HepG2 (cell line): ENCODE results near the gene SRSF8. TPM values are rescaled to one million over a fixed set of nuclear protein-coding genes. Genes with fewer than 3 reads are reported as not detected.

Experiments
- ATAC-seq: fragments of 200-7000 bp; cut with Tn5 transposase; 3 replicates; pipeline ENCODE4 v1.9.1; 2020; ENCODE audit warnings: mild to moderate bottlenecking, moderate library complexity
- BruUV-seq: library from RNA; stranded (reverse); fragments of 400-500 nt; replicated peaks from 2 replicates; lab custom pipeline; 2021; lab: Mats Ljungman, UMichigan
- CTCF ChIA-PET: fragments of 300-600 bp; formaldehyde crosslinking; extraction: SDS; loops from one replicate; lab custom pipeline; 2021; ENCODE audit warnings: low total read pairs, inconsistent platforms, low intra/inter-chr PET ratio; lab: Yijun Ruan, JAX
- POLR2A ChIA-PET: fragments of 350-600 bp; sonication (Branson Sonifier 250); formaldehyde crosslinking; loops from one replicate; lab custom pipeline; 2020; ENCODE audit warnings: antibody characterized with exemption, inconsistent platforms; lab: Yijun Ruan, JAX
- DNase-seq: peaks from one replicate; pipeline ENCODE4 v3.0.0-alpha.2; 2015; ENCODE audit warnings: low spot score
- FAIRE-seq: peaks from 3 replicates; lab custom pipeline; 2011; peaks lifted over from hg19 to GRCh38; lab: Jason Lieb, UNC
- H2AFZ ChIP-seq: one replicate; pipeline ENCODE4 v1.6.1; 2011; ENCODE audit warnings: low read length, inconsistent platforms
- H3K27ac ChIP-seq: fragments of 300-600 bp; 3 replicates; pipeline ENCODE4 v1.8.0; 2011; ENCODE audit warnings: mixed run types, mild to moderate bottlenecking, mixed read lengths, low read length, inconsistent platforms; ENCODE audit not compliant: insufficient read depth; ENCODE audit errors: extremely low read length
- H3K27me3 ChIP-seq, 2 experiments: fragments of 200-600 bp in 1 of 2; 2 replicates in 1 of 2; 3 replicates in 1 of 2; pipeline versions ENCODE4 v1.6.0 to v1.8.0; 2011; ENCODE audit warnings: low read length in 2 of 2, mild to moderate bottlenecking in 2 of 2, moderate library complexity in 2 of 2, inconsistent platforms in 1 of 2; ENCODE audit not compliant: insufficient read depth in 2 of 2, control insufficient read depth in 1 of 2
- H3K36me3 ChIP-seq, 2 experiments: fragments of 200-600 bp in 1 of 2; replicated peaks in 1 of 2; 2 replicates in 1 of 2; 3 replicates in 1 of 2; pipeline versions ENCODE4 v1.5.1 to v1.8.0; 2011; ENCODE audit warnings: low read length in 2 of 2, inconsistent platforms in 1 of 2; ENCODE audit not compliant: insufficient read depth in 2 of 2, control insufficient read depth in 1 of 2
- H3K4me1 ChIP-seq: 2 replicates; pipeline ENCODE4 v1.5.1; 2012; ENCODE audit warnings: low read length, inconsistent platforms; ENCODE audit not compliant: insufficient read depth
- H3K4me2 ChIP-seq: 2 replicates; pipeline ENCODE4 v1.6.0; 2011; ENCODE audit warnings: low read depth, low read length, inconsistent platforms
- H3K4me3 ChIP-seq, 3 experiments: fragments of 200-600 bp in 1 of 3; sonication (generic), shearing (Covaris generic) in 1 of 3; replicated peaks in 1 of 3; 2 replicates each; pipeline ENCODE4 v1.5.1; 2011 to 2016; ENCODE audit warnings: low read length in 3 of 3, inconsistent platforms in 2 of 3, low read depth in 2 of 3, mild to moderate bottlenecking in 2 of 3, control low read depth in 1 of 3, mixed read lengths in 1 of 3; ENCODE audit not compliant: insufficient read depth in 1 of 3
- H3K79me2 ChIP-seq: one replicate; pipeline ENCODE4 v1.6.1; 2011; ENCODE audit warnings: low read length, inconsistent platforms; ENCODE audit not compliant: insufficient read depth
- H3K9ac ChIP-seq: 2 replicates; pipeline ENCODE4 v1.6.0; 2011; ENCODE audit warnings: mild to moderate bottlenecking, low read depth, low read length, inconsistent platforms; ENCODE audit not compliant: insufficient read depth
- H3K9me3 ChIP-seq: 2 replicates; pipeline ENCODE4 v1.5.1; 2012; ENCODE audit warnings: mild to moderate bottlenecking, low read length
- H4K20me1 ChIP-seq: 2 replicates; pipeline ENCODE4 v1.6.0; 2011; ENCODE audit warnings: inconsistent platforms, mild to moderate bottlenecking, low read length, moderate library complexity; ENCODE audit not compliant: insufficient read depth
- BCL3 ChIP-seq: sonication (generic); formaldehyde crosslinking; IDR thresholded peaks from 2 replicates; pipeline ENCODE4 v1.5.1; 2020; ENCODE audit warnings: mild to moderate bottlenecking, missing genetic modification reagents, moderate library complexity
- BRD4 ChIP-seq: sonication (generic); formaldehyde crosslinking; IDR thresholded peaks from 2 replicates; pipeline ENCODE4 v1.4.0; 2020; ENCODE audit warnings: missing genetic modification reagents
- CREB3 ChIP-seq: sonication (generic); formaldehyde crosslinking; IDR thresholded peaks from 2 replicates; pipeline ENCODE4 v1.5.0; 2020; ENCODE audit warnings: missing genetic modification reagents
- FOXA1 ChIP-seq, 2 experiments: fragments of 450-650 bp in 1 of 2; sonication (generic) in 1 of 2; formaldehyde crosslinking in 1 of 2; IDR thresholded peaks; 2 replicates each; pipeline versions ENCODE4 v1.4.0 to v1.6.1; 2016 to 2020; ENCODE audit warnings: missing genetic modification reagents in 1 of 2
- GATA4 ChIP-seq: sonication (generic); IDR thresholded peaks from 2 replicates; pipeline ENCODE4 v1.6.1; 2016; ENCODE audit warnings: antibody characterized with exemption, low read depth, borderline replicate concordance
- HNF1B ChIP-seq: sonication (generic); formaldehyde crosslinking; IDR thresholded peaks from 2 replicates; pipeline ENCODE4 v1.5.1; 2020; ENCODE audit warnings: mild to moderate bottlenecking, moderate library complexity, missing genetic modification reagents
- ISX ChIP-seq: sonication (generic); formaldehyde crosslinking; conservative IDR thresholded peaks from 2 replicates; pipeline ENCODE4 v1.5.0; 2020; ENCODE audit warnings: missing genetic modification reagents
- MAF1 ChIP-seq: sonication (generic); formaldehyde crosslinking; IDR thresholded peaks from 2 replicates; pipeline ENCODE4 v1.5.0; 2020; ENCODE audit warnings: missing genetic modification reagents, borderline replicate concordance
- NFIB ChIP-seq: sonication (generic); formaldehyde crosslinking; IDR thresholded peaks from 2 replicates; pipeline ENCODE4 v1.9.0; 2021; ENCODE audit warnings: missing genetic modification reagents, mild to moderate bottlenecking, borderline replicate concordance
- SMAD3 ChIP-seq: sonication (generic); formaldehyde crosslinking; IDR thresholded peaks from 2 replicates; pipeline ENCODE4 v1.4.0; 2020; ENCODE audit warnings: missing genetic modification reagents
- SNAPC2 ChIP-seq: sonication (generic); formaldehyde crosslinking; IDR thresholded peaks from 2 replicates; pipeline ENCODE4 v1.8.1; 2022; ENCODE audit warnings: mild to moderate bottlenecking, missing genetic modification reagents
- SP4 ChIP-seq: sonication (generic); formaldehyde crosslinking; IDR thresholded peaks from 2 replicates; pipeline ENCODE4 v1.8.1; 2023; ENCODE audit warnings: mild to moderate bottlenecking, missing genetic modification reagents
- SRY ChIP-seq: sonication (generic); formaldehyde crosslinking; IDR thresholded peaks from 2 replicates; pipeline ENCODE4 v1.8.0; 2022; ENCODE audit warnings: mild to moderate bottlenecking, missing genetic modification reagents
- THAP11 ChIP-seq: IDR thresholded peaks from 2 replicates; pipeline ENCODE4 v1.6.1; 2016; ENCODE audit warnings: missing biosample characterization, missing genetic modification reagents
- ZNF136 ChIP-seq: sonication (generic); formaldehyde crosslinking; IDR thresholded peaks from 2 replicates; pipeline ENCODE4 v1.8.1; 2022; ENCODE audit warnings: low read depth, mild to moderate bottlenecking, moderate library complexity, missing genetic modification reagents
- ZNF280B ChIP-seq: sonication (generic); formaldehyde crosslinking; IDR thresholded peaks from 2 replicates; pipeline ENCODE4 v1.5.0; 2020; ENCODE audit warnings: missing genetic modification reagents, mild to moderate bottlenecking, borderline replicate concordance
- ZNF317 ChIP-seq: sonication (generic); formaldehyde crosslinking; IDR thresholded peaks from 2 replicates; pipeline ENCODE4 v1.5.0; 2020; ENCODE audit warnings: mild to moderate bottlenecking, missing genetic modification reagents
- ZNF383 ChIP-seq: sonication (generic); formaldehyde crosslinking; IDR thresholded peaks from 2 replicates; pipeline ENCODE4 v1.4.0; 2020; ENCODE audit warnings: missing genetic modification reagents, mild to moderate bottlenecking, borderline replicate concordance
- ZNF772 ChIP-seq: sonication (generic); formaldehyde crosslinking; IDR thresholded peaks from 2 replicates; pipeline ENCODE4 v1.5.0; 2020; ENCODE audit warnings: mild to moderate bottlenecking, missing genetic modification reagents
- ZNF790 ChIP-seq: sonication (generic); formaldehyde crosslinking; IDR thresholded peaks from 2 replicates; pipeline ENCODE4 v1.8.0; 2022; ENCODE audit warnings: missing genetic modification reagents, mild to moderate bottlenecking, borderline replicate concordance
- WGBS: methylation state at CpG from one replicate; pipeline ENCODE4 v1.1.6; 2017; ENCODE audit warnings: low lambda C conversion rate; 5-methylcytosine and 5-hydroxymethylcytosine counted together
- in situ Hi-C: cut with HindIII; loops from 2 replicates; pipeline ENCODE4 v1.10.0; 2017; ENCODE audit warnings: low pct_unique_long_range_greater_than_20kb; ENCODE audit not compliant: extremely low pct_ligation_motif_present
- intact Hi-C: fragments of 100-400 bp; cut with micrococcal nuclease; formaldehyde crosslinking; loops from one replicate; pipeline ENCODE4 v1.10.0; 2022; ENCODE audit not compliant: unreplicated experiment
- polyA plus RNA-seq, 8 experiments: library from polyadenylated mRNA; depleted of rRNA in 3 of 8; stranded (reverse) in 7 of 8; unstranded in 1 of 8; fragments of >200 nt; fragmentation: Illumina TruSeq in 4 of 8; extraction: Trizol in 4 of 8; gene quantifications; 2 replicates each; pipeline versions ENCODE4 v1.2.1 to v1.2.3, GENCODE V29; 2011 to 2016; ENCODE audit warnings: low read depth in 4 of 8, missing spikeins in 1 of 8, mixed read lengths in 1 of 8; ENCODE audit not compliant: insufficient read depth in 1 of 8
- total RNA-seq, 5 experiments: library from RNA; depleted of rRNA; stranded (reverse); fragments of >200 nt; fragmentation: Illumina TruSeq; extraction: Trizol; gene quantifications; 2 replicates each; pipeline ENCODE4 v1.2.3, GENCODE V29; 2016; ENCODE audit warnings: low read depth in 1 of 5

Gene SRSF8
- total and polyA plus RNA-seq, 2 of the 13 experiments (the other 11 are each of a cell fraction or from before 2014, with no cell fraction given), result 21.8 to 25.8 TPM

GRCh38 chr11:95102733-95103132 lies 36.0 kb downstream of the SRSF8 start:
- FAIRE-seq, result no peak
- Histone ChIP-seq H4K20me1 (no peaks in the 10 kb centered on the region), H2AFZ (no peak overlapping the region), H3K4me2 (no peak overlapping the region), H3K9me3 (no peaks in the 10 kb centered on the region), H3K27ac (no peak overlapping the region), H3K4me3 (no peak overlapping the region), H3K4me1 (no peaks in the 10 kb centered on the region), H3K79me2 (no peaks in the 10 kb centered on the region), H3K36me3 (no peaks in the 10 kb centered on the region), H3K9ac (no peak overlapping the region), H3K27me3 (no peaks in the 10 kb centered on the region)
- POLR2A ChIA-PET, result no interaction called here
- ATAC-seq, result no peak
- CTCF ChIA-PET, result no interaction called here
- BruUV-seq, result no TSS peak
- in situ Hi-C loops, result no loop called here
- WGBS, result 95% methylated on average over 2 of the region's 2 CpGs
- TF ChIP-seq SNAPC2 (CRISPR knock-in tag) (no peak), FOXA1 (IDR thresholded peaks at IDR 0.05) (no peak), FOXA1 (CRISPR knock-in tag; IDR thresholded peaks at IDR 0.05) (no peak), BCL3 (CRISPR knock-in tag) (no peak), ZNF383 (CRISPR knock-in tag) (no peak), GATA4 (no peak), SP4 (CRISPR knock-in tag) (no peak), ZNF280B (CRISPR knock-in tag) (no peak), BRD4 (CRISPR knock-in tag) (no peak), HNF1B (CRISPR knock-in tag) (no peak), CREB3 (no peak), NFIB (CRISPR knock-in tag) (no peak), ISX (CRISPR knock-in tag) (no peak), MAF1 (no peak), ZNF136 (CRISPR knock-in tag) (no peak), THAP11 (no peak), SMAD3 (CRISPR knock-in tag) (no peak), ZNF317 (CRISPR knock-in tag) (no peak), SRY (CRISPR knock-in tag) (no peak), ZNF790 (CRISPR knock-in tag) (no peak), ZNF772 (CRISPR knock-in tag) (no peak)
- DNase-seq, result no peak
- intact Hi-C loops, result no loop called here
